Measurements from ENCODE around the gene TBC1D10B.
"Not testable (repeated sequence)": the region's sequence is repeated elsewhere in the genome, so short reads cannot be mapped to it uniquely, and the experiment has no call there.

The TBC1D10B gene

GRCh38 chr16:30356401-30357084 lies 13.8 kb downstream of the TBC1D10B start:
- no peak for DNase-seq (ENCODE audit: low read depth in 1 of 2, low spot score in 1 of 2)

GRCh38 chr16:30355954-30356308 lies 14.4 kb downstream of the TBC1D10B start:
- no peak for DNase-seq (ENCODE audit: low read depth in 1 of 2, low spot score in 1 of 2)

GRCh38 chr16:30355144-30355953 lies 14.9 kb downstream of the TBC1D10B start, which contains the start of gene CD2BP2:
TSS of gene CD2BP2 (minus strand) at chr16:30355308. CDS start at chr16:30354681, 627 bp downstream.
- peak; percentile 65 to 86 for DNase-seq (ENCODE audit: low read depth in 1 of 2, low spot score in 1 of 2)

- no peak for DNase-seq (ENCODE audit: low read depth in 1 of 2, low spot score in 1 of 2)
These were observed 15.7 kb downstream of the TBC1D10B start for GRCh38 chr16:30354423-30355143.

GRCh38 chr16:30353438-30354129 lies 16.7 kb downstream of the TBC1D10B start:
- DNase-seq (ENCODE audit: low read depth in 1 of 2, low spot score in 1 of 2), result no peak

- no peak for DNase-seq (ENCODE audit: low read depth in 1 of 2, low spot score in 1 of 2)
These were observed 17.5 kb downstream of the TBC1D10B start for GRCh38 chr16:30352488-30353401.

- DNase-seq (ENCODE audit: low read depth in 1 of 2, low spot score in 1 of 2), result no peak
These were observed 18.5 kb downstream of the TBC1D10B start for GRCh38 chr16:30351586-30352419.

GRCh38 chr16:30351001-30351441 lies 19.3 kb downstream of the TBC1D10B start:
- no peak for DNase-seq (ENCODE audit: low read depth in 1 of 2, low spot score in 1 of 2)

- no peak for DNase-seq (ENCODE audit: low read depth in 1 of 2, low spot score in 1 of 2)
These were observed 20.0 kb downstream of the TBC1D10B start for GRCh38 chr16:30350134-30350871.

GRCh38 chr16:30349675-30350074 lies 20.6 kb downstream of the TBC1D10B start:
- no peak for DNase-seq (ENCODE audit: low read depth in 1 of 2, low spot score in 1 of 2)

GRCh38 chr16:30348929-30349328 lies 21.4 kb downstream of the TBC1D10B start:
- no peak for DNase-seq (ENCODE audit: low read depth in 1 of 2, low spot score in 1 of 2)

- no peak for DNase-seq (ENCODE audit: low read depth in 1 of 2, low spot score in 1 of 2)
These were observed 22.2 kb downstream of the TBC1D10B start for GRCh38 chr16:30348113-30348512.

- no peak for DNase-seq (ENCODE audit: low read depth in 1 of 2, low spot score in 1 of 2)
These were observed 24.0 kb downstream of the TBC1D10B start for GRCh38 chr16:30346286-30346685.

GRCh38 chr16:30343491-30343820 lies 26.8 kb downstream of the TBC1D10B start:
- not testable (repeated sequence) for DNase-seq (ENCODE audit: low read depth in 1 of 2, low spot score in 1 of 2)

- no peak for DNase-seq (ENCODE audit: low read depth in 1 of 2, low spot score in 1 of 2)
These were observed 27.4 kb downstream of the TBC1D10B start for GRCh38 chr16:30342751-30343490.

- not testable (repeated sequence) for DNase-seq (ENCODE audit: low read depth in 1 of 2, low spot score in 1 of 2)
These were observed 28.3 kb downstream of the TBC1D10B start for GRCh38 chr16:30341971-30342370.

- DNase-seq (ENCODE audit: low read depth in 1 of 2, low spot score in 1 of 2), result no peak
These were observed 29.7 kb downstream of the TBC1D10B start for GRCh38 chr16:30340621-30341020.

GRCh38 chr16:30338715-30339114 lies 31.6 kb downstream of the TBC1D10B start:
- not testable (repeated sequence) for DNase-seq (ENCODE audit: low read depth in 1 of 2, low spot score in 1 of 2)
